Astrocyte of the spinal cord (primary cell): Measurements from ENCODE around the gene ASF1B.

Source experiments
- DNase-seq: peaks from one replicate; pipeline ENCODE4 v3.0.0; 2011; ENCODE audit warnings: low read depth, low spot score
- H3K4me3 ChIP-seq: 2 replicates; pipeline ENCODE4 v1.5.1; 2011; ENCODE audit warnings: low read depth, mild to moderate bottlenecking, low read length, moderate library complexity
- CTCF ChIP-seq: IDR thresholded peaks from 2 replicates; pipeline ENCODE4 v1.5.1; 2012; ENCODE audit warnings: low read depth, mild to moderate bottlenecking, low read length, inconsistent platforms
- in situ Hi-C: cut with HindIII; loops from 2 replicates; pipeline ENCODE4 v1.10.0; 2017; ENCODE audit warnings: low sequenced_read_pairs

Gene ASF1B

GRCh38 chr19:14138576-14139265 lies 2.3 kb upstream of the ASF1B start:
- TF ChIP-seq CTCF, result no peak
- H3K4me3 ChIP-seq, result no peak overlapping the region
- peak; percentile 47 for DNase-seq
- in situ Hi-C loops, result no loop called here

GRCh38 chr19:14135985-14136508 lies 342 bp downstream of the ASF1B start:
- no peak for TF ChIP-seq CTCF
- peak overlapping the region; percentile 67 for H3K4me3 ChIP-seq
- no peak for DNase-seq
- in situ Hi-C loops, result no loop called here

- H3K4me3 ChIP-seq, result peak overlapping the region; percentile 67
- TF ChIP-seq CTCF, result no peak
- in situ Hi-C loops, result no loop called here
- DNase-seq, result no peak
Measured at GRCh38 chr19:14135355-14135754, 1.0 kb downstream of the ASF1B start.

- no peak for DNase-seq
- no peak overlapping the region for H3K4me3 ChIP-seq
- TF ChIP-seq CTCF, result no peak
- in situ Hi-C loops, result no loop called here
Measured at GRCh38 chr19:14127929-14128509, 8.4 kb downstream of the ASF1B start.

- no peak for TF ChIP-seq CTCF
- in situ Hi-C loops, result no loop called here
- no peak for DNase-seq
- no peak overlapping the region for H3K4me3 ChIP-seq
Measured at GRCh38 chr19:14127176-14127575, 9.2 kb downstream of the ASF1B start.

GRCh38 chr19:14122924-14123323 lies 13.5 kb downstream of the ASF1B start:
- no peak for TF ChIP-seq CTCF
- in situ Hi-C loops, result no loop called here
- DNase-seq, result no peak
- H3K4me3 ChIP-seq, result no peak overlapping the region
